ENCODE results near the gene NIPBL.

The NIPBL gene

GRCh38 chr5:36928947-36929346, 52.4 kb downstream of the NIPBL start:
- DNase-seq, result no peak

DNA sequence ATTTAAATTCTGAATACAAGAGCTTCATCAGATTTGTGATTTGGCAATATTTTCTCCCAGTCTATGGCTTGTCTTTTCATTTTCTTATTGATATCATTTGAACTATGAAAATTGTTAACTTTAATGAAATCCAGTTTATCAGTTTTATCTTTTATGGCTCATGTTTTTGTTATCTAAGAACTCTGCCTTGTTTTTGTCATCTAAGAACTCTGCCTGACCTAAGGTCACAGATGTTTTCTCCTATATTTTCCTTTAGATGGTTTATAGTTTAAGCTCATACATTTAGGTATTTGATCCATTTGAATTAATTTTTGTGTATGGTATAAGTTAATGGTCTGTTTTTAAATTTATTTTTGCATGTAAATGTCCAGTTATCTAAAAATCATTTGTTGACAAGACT, 52.9 kb downstream of the NIPBL start:
- no peak for TF ChIP-seq CTCF (IDR thresholded peaks at IDR 0.05; ENCODE audit: low read depth, low read length)
- Histone ChIP-seq H3K4me1 (no peaks in the 10 kb centered on the region; the same call in 1 of the 2 replicates), H3K9me3 (no peaks in the 10 kb centered on the region), H3K36me3 (no peaks in the 10 kb centered on the region), H3K4me3 (ENCODE audit: low read depth, low read length) (no peak overlapping the region), H3K27me3 (no peaks in the 10 kb centered on the region)
- DNase-seq, result no peak

More at GRCh38 chr5:36928947-36929346, 52.4 kb downstream of the NIPBL start:
- TF ChIP-seq CTCF (IDR thresholded peaks at IDR 0.05; ENCODE audit: low read depth, low read length), result no peak
- no peaks in the 10 kb centered on the region; the same call in 1 of the 2 replicates for H3K4me1 ChIP-seq
- H3K9me3 ChIP-seq, result no peaks in the 10 kb centered on the region
- H3K36me3 ChIP-seq, result no peaks in the 10 kb centered on the region
- no peak overlapping the region for H3K4me3 ChIP-seq (ENCODE audit: low read depth, low read length)
- H3K27me3 ChIP-seq, result no peaks in the 10 kb centered on the region

GRCh38 chr5:36932056-36932455, 55.5 kb downstream of the NIPBL start:
- Histone ChIP-seq H3K9me3 (no peaks in the 10 kb centered on the region), H3K4me3 (ENCODE audit: low read depth, low read length) (no peak overlapping the region), H3K4me1 (no peaks in the 10 kb centered on the region; the same call in 1 of the 2 replicates), H3K27me3 (no peaks in the 10 kb centered on the region), H3K36me3 (no peaks in the 10 kb centered on the region)
- no peak for DNase-seq
- no peak for TF ChIP-seq CTCF (IDR thresholded peaks at IDR 0.05; ENCODE audit: low read depth, low read length)

DNA sequence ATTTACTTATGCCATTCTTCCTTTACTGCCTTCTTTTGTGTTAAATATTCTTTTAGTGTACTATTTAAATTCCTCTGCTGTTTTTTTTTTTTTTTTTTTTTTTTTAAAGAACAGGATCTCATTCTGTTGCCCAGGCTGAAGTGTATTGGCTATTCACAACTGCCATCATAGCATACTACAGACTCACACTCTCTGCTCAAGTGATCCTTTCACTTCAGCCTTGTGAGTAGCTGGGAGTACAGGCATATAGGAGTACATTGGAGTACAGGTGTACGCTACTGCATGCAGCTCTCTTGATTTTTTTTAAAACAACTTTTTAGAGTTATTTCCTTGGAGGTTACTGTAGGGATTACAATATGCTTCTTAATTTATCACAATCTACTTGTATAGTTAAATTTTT, 56.1 kb downstream of the NIPBL start:
- H3K36me3 ChIP-seq, result no peaks in the 10 kb centered on the region
- H3K4me1 ChIP-seq, result no peaks in the 10 kb centered on the region; the same call in 1 of the 2 replicates
- TF ChIP-seq CTCF (IDR thresholded peaks at IDR 0.05; ENCODE audit: low read depth, low read length), result no peak
- no peaks in the 10 kb centered on the region for H3K9me3 ChIP-seq
- H3K4me3 ChIP-seq (ENCODE audit: low read depth, low read length), result no peak overlapping the region
- no peaks in the 10 kb centered on the region for H3K27me3 ChIP-seq
- no peak for DNase-seq

- Histone ChIP-seq H3K4me3 (ENCODE audit: low read depth, low read length) (no peak overlapping the region), H3K27me3 (no peaks in the 10 kb centered on the region), H3K4me1 (no peaks in the 10 kb centered on the region), H3K9me3 (no peaks in the 10 kb centered on the region), H3K36me3 (no peaks in the 10 kb centered on the region)
- no peak for TF ChIP-seq CTCF (IDR thresholded peaks at IDR 0.05; ENCODE audit: low read depth, low read length)
- DNase-seq, result no peak
Observed at GRCh38 chr5:36934740-36935356, 58.3 kb downstream of the NIPBL start.

DNA sequence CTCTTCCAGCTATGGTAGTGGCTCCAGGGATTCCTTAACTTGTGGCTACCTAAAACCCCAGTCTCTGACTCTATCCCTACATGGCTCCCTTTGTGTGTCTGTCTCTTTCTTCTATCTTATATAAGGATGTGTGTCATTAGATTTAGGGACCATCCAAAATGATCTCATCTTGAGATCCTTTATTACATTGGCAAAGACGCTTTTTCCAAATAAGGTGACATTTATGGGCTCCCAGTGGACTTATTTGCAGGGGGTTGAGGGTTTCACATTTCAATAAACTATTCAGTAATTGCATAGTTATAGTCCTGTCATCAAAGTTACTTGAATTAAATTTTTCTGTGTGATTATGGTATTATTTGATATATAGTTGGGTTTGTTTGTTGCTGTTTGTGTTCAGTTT, 59.2 kb downstream of the NIPBL start:
- no peaks in the 10 kb centered on the region for H3K36me3 ChIP-seq
- no peaks in the 10 kb centered on the region for H3K27me3 ChIP-seq
- H3K4me1 ChIP-seq, result no peaks in the 10 kb centered on the region
- TF ChIP-seq CTCF (IDR thresholded peaks at IDR 0.05; ENCODE audit: low read depth, low read length), result no peak
- H3K9me3 ChIP-seq, result no peaks in the 10 kb centered on the region
- no peak overlapping the region for H3K4me3 ChIP-seq (ENCODE audit: low read depth, low read length)
- no peak for DNase-seq

Measured in BE2C (cell line).